IMR-90 (cell line): ENCODE data around the gene ST8SIA4. TPM values are rescaled to one million over a fixed set of nuclear protein-coding genes. Genes with fewer than 3 reads are reported as not detected.

ENCODE experiments used
- ATAC-seq: fragments of 200-7000 bp; cut with Tn5 transposase; 2 replicates; pipeline ENCODE4 v1.9.1; 2020; ENCODE audit warnings: low read depth, mild to moderate bottlenecking, moderate library complexity
- BruUV-seq: library from RNA; stranded (reverse); fragments of 400-500 nt; replicated peaks from 2 replicates; lab custom pipeline; 2021; lab: Mats Ljungman, UMichigan
- CTCF ChIA-PET: fragments of 300-600 bp; formaldehyde crosslinking; extraction: SDS; loops from one replicate; lab custom pipeline; 2021; ENCODE audit warnings: antibody characterized with exemption; lab: Yijun Ruan, JAX
- POLR2A ChIA-PET: fragments of 300-600 bp; sonication (Branson Sonifier 250); formaldehyde crosslinking; loops from one replicate; lab custom pipeline; 2022; ENCODE audit warnings: antibody characterized with exemption; ENCODE audit not compliant: unreplicated experiment; lab: Charles Lee
- DNase-seq: peaks from one replicate; pipeline ENCODE4 v3.0.0; 2013
- H2AFZ ChIP-seq: replicated peaks from 2 replicates; pipeline ENCODE3; 2013; ENCODE audit warnings: low read length, mild to moderate bottlenecking; ENCODE audit not compliant: poor library complexity
- H2AK5ac ChIP-seq: 2 replicates; pipeline ENCODE4 v1.6.1; 2013; ENCODE audit warnings: low read depth, low read length, inconsistent platforms
- H2AK9ac ChIP-seq: replicated peaks from 2 replicates; pipeline ENCODE3; 2013; ENCODE audit warnings: mild to moderate bottlenecking, low read depth, low read length, moderate library complexity; ENCODE audit not compliant: poor library complexity
- H2BK120ac ChIP-seq: 2 replicates; pipeline ENCODE4 v1.6.1; 2013; ENCODE audit warnings: low read depth, low read length, inconsistent platforms
- H2BK15ac ChIP-seq: 3 replicates; pipeline ENCODE4 v1.6.1; 2013; ENCODE audit warnings: low read depth, low read length, inconsistent platforms
- H2BK20ac ChIP-seq: 2 replicates; pipeline ENCODE4 v1.6.1; 2013; ENCODE audit warnings: low read depth, mild to moderate bottlenecking, inconsistent platforms, low read length, moderate library complexity
- H2BK5ac ChIP-seq: 2 replicates; pipeline ENCODE4 v1.6.1; 2013; ENCODE audit warnings: mild to moderate bottlenecking, low read depth, low read length, inconsistent platforms; ENCODE audit not compliant: poor library complexity, severe bottlenecking
- H3K14ac ChIP-seq: replicated peaks from 2 replicates; pipeline ENCODE4 v1.6.1; 2013; ENCODE audit warnings: low read depth, low read length, inconsistent platforms
- H3K18ac ChIP-seq: 2 replicates; pipeline ENCODE4 v1.6.1; 2013; ENCODE audit warnings: low read depth, low read length, control low read depth
- H3K23ac ChIP-seq: 2 replicates; pipeline ENCODE4 v1.6.1; 2013; ENCODE audit warnings: low read depth, low read length, inconsistent platforms
- H3K27ac ChIP-seq: 2 replicates; pipeline ENCODE4 v1.5.1; 2013; ENCODE audit warnings: mild to moderate bottlenecking, control low read depth, low read length; ENCODE audit not compliant: insufficient read depth
- H3K27me3 ChIP-seq: 2 replicates; pipeline ENCODE4 v1.6.1; 2013; ENCODE audit warnings: low read length; ENCODE audit not compliant: control insufficient read depth, insufficient read depth
- H3K36me3 ChIP-seq: 2 replicates; pipeline ENCODE4 v1.6.1; 2013; ENCODE audit warnings: low read length, mixed read lengths; ENCODE audit not compliant: control insufficient read depth, insufficient read depth
- H3K4ac ChIP-seq: 2 replicates; pipeline ENCODE4 v1.6.1; 2013; ENCODE audit warnings: low read depth, low read length, inconsistent platforms
- H3K4me1 ChIP-seq: 2 replicates; pipeline ENCODE4 v1.6.1; 2013; ENCODE audit warnings: low read length, mixed read lengths; ENCODE audit not compliant: control insufficient read depth, insufficient read depth
- H3K4me2 ChIP-seq: 2 replicates; pipeline ENCODE4 v1.6.1; 2013; ENCODE audit warnings: low read depth, mild to moderate bottlenecking, control low read depth, low read length, moderate library complexity
- H3K4me3 ChIP-seq: 2 replicates; pipeline ENCODE4 v1.5.1; 2013; ENCODE audit warnings: low read depth, mild to moderate bottlenecking, control low read depth, low read length, moderate library complexity; ENCODE audit not compliant: insufficient read depth
- H3K56ac ChIP-seq: 2 replicates; pipeline ENCODE4 v1.6.1; 2013; ENCODE audit warnings: low read length, inconsistent platforms; ENCODE audit not compliant: insufficient read depth; ENCODE audit errors: extremely low read depth
- H3K79me1 ChIP-seq, 2 experiments: 2 replicates each; pipeline ENCODE4 v1.6.1; 2013; ENCODE audit warnings: low read length in 2 of 2, inconsistent platforms in 1 of 2, low read depth in 1 of 2
- H3K9ac ChIP-seq: 2 replicates; pipeline ENCODE4 v1.6.1; 2013; ENCODE audit warnings: low read depth, low read length, control low read depth
- H3K9me1 ChIP-seq: 2 replicates; pipeline ENCODE4 v1.6.1; 2013; ENCODE audit warnings: low read length, inconsistent platforms; ENCODE audit not compliant: insufficient read depth
- H3K9me3 ChIP-seq: 2 replicates; pipeline ENCODE4 v1.6.1; 2013; ENCODE audit warnings: low read length; ENCODE audit not compliant: control insufficient read depth, insufficient read depth
- H4K20me1 ChIP-seq: 2 replicates; pipeline ENCODE4 v1.6.1; 2013; ENCODE audit warnings: low read length, inconsistent platforms; ENCODE audit not compliant: insufficient read depth
- H4K5ac ChIP-seq: 2 replicates; pipeline ENCODE4 v1.6.1; 2013; ENCODE audit warnings: mild to moderate bottlenecking, low read depth, low read length, control low read depth
- H4K8ac ChIP-seq, 2 experiments: 2 replicates each; pipeline ENCODE4 v1.6.1; 2013; ENCODE audit warnings: low read depth in 2 of 2, low read length in 2 of 2, control low read depth in 1 of 2, inconsistent platforms in 1 of 2
- H4K91ac ChIP-seq: 2 replicates; pipeline ENCODE4 v1.6.1; 2013; ENCODE audit warnings: low read depth, low read length, inconsistent platforms; ENCODE audit not compliant: insufficient read depth
- BHLHE40 ChIP-seq: fragments of 150-350 bp; IDR thresholded peaks from 2 replicates; pipeline ENCODE4 v1.6.1; 2016; ENCODE audit warnings: mild to moderate bottlenecking, low read depth, low read length
- CEBPB ChIP-seq: IDR thresholded peaks from 2 replicates; pipeline ENCODE4 v1.6.1; 2012; ENCODE audit warnings: low read depth, low read length, improper control_type of control experiment
- CHD1 ChIP-seq: IDR thresholded peaks from 2 replicates; pipeline ENCODE4 v1.6.1; 2012; ENCODE audit warnings: low read depth, low read length, improper control_type of control experiment
- CTCF ChIP-seq: conservative IDR thresholded peaks from 2 replicates; pipeline ENCODE4 v1.5.1; 2012; ENCODE audit warnings: mild to moderate bottlenecking, low read depth, low read length, improper control_type of control experiment
- MAZ ChIP-seq: IDR thresholded peaks from 2 replicates; pipeline ENCODE4 v1.6.1; 2012; ENCODE audit warnings: low read depth, mild to moderate bottlenecking, low read length, improper control_type of control experiment, moderate library complexity, borderline replicate concordance
- NFE2L2 ChIP-seq: fragments of 150-350 bp; IDR thresholded peaks from 2 replicates; pipeline ENCODE4 v1.6.1; 2016; ENCODE audit warnings: low read depth, mild to moderate bottlenecking, low read length
- POLR2A ChIP-seq: IDR thresholded peaks from 2 replicates; pipeline ENCODE4 v1.6.1; 2012; ENCODE audit warnings: mild to moderate bottlenecking, low read depth, low read length
- RAD21 ChIP-seq: IDR thresholded peaks from 2 replicates; pipeline ENCODE4 v1.6.1; 2012; ENCODE audit warnings: low read length, improper control_type of control experiment
- RFX5 ChIP-seq: IDR thresholded peaks from 2 replicates; pipeline ENCODE4 v1.8.0; 2012; ENCODE audit warnings: low read depth, mild to moderate bottlenecking, low read length, moderate library complexity
- SMC3 ChIP-seq: fragments of 150-350 bp; IDR thresholded peaks from 2 replicates; pipeline ENCODE4 v1.6.1; 2016; ENCODE audit warnings: low read depth, mild to moderate bottlenecking, antibody characterized with exemption, low read length, moderate library complexity
- USF2 ChIP-seq: fragments of 150-350 bp; IDR thresholded peaks from 2 replicates; pipeline ENCODE4 v1.6.1; 2017; ENCODE audit warnings: mild to moderate bottlenecking, antibody characterized with exemption, low read length, low read depth
- WGBS, 2 experiments: methylation state at CpG; one replicate each; pipeline versions ENCODE4 v1.1.5 to v1.1.7; 2013; ENCODE audit warnings: missing lambda C conversion rate in 2 of 2; ENCODE audit not compliant: insufficient read length in 1 of 2; ENCODE audit errors: extremely low coverage in 2 of 2; 5-methylcytosine and 5-hydroxymethylcytosine counted together
- dilution Hi-C: fragments of 300-500 bp; cut with HindIII; formaldehyde crosslinking; loops from one replicate; pipeline ENCODE4 v1.14.3; 2018; ENCODE audit warnings: low sequenced_read_pairs; ENCODE audit not compliant: unreplicated experiment
- in situ Hi-C: fragments of 300-500 bp; cut with MboI; formaldehyde crosslinking; loops from 3 replicates; pipeline ENCODE4 v1.14.3; 2019; ENCODE audit warnings: low sequenced_read_pairs, inconsistent platforms, mixed read lengths
- intact Hi-C: fragments of 100-400 bp; cut with micrococcal nuclease; formaldehyde crosslinking; loops from 2 replicates; pipeline ENCODE4 v1.10.0; 2022
- polyA plus RNA-seq, 3 experiments: library from polyadenylated mRNA; depleted of rRNA; stranded (reverse); fragments of >200 nt; gene quantifications; 2 replicates each; pipeline ENCODE4 v1.2.3, GENCODE V29; 2012; ENCODE audit warnings: low replicate concordance in 1 of 3
- total RNA-seq: library from RNA; depleted of rRNA; stranded (reverse); fragments of >200 nt; gene quantifications from 2 replicates; pipeline ENCODE4 v1.2.3, GENCODE V29; 2012
- TF ChIP-seq, protein P1 (sequence below): fragments of 150-350 bp; IDR thresholded peaks from 2 replicates; pipeline ENCODE4 v1.6.1; 2016; ENCODE audit warnings: low read depth, mild to moderate bottlenecking, low read length, moderate library complexity, borderline replicate concordance

The ST8SIA4 gene
- total and polyA plus RNA-seq, 2 of the 4 experiments (the other 2 are of a cell fraction): 0.02 to 0.18 TPM

DNA sequence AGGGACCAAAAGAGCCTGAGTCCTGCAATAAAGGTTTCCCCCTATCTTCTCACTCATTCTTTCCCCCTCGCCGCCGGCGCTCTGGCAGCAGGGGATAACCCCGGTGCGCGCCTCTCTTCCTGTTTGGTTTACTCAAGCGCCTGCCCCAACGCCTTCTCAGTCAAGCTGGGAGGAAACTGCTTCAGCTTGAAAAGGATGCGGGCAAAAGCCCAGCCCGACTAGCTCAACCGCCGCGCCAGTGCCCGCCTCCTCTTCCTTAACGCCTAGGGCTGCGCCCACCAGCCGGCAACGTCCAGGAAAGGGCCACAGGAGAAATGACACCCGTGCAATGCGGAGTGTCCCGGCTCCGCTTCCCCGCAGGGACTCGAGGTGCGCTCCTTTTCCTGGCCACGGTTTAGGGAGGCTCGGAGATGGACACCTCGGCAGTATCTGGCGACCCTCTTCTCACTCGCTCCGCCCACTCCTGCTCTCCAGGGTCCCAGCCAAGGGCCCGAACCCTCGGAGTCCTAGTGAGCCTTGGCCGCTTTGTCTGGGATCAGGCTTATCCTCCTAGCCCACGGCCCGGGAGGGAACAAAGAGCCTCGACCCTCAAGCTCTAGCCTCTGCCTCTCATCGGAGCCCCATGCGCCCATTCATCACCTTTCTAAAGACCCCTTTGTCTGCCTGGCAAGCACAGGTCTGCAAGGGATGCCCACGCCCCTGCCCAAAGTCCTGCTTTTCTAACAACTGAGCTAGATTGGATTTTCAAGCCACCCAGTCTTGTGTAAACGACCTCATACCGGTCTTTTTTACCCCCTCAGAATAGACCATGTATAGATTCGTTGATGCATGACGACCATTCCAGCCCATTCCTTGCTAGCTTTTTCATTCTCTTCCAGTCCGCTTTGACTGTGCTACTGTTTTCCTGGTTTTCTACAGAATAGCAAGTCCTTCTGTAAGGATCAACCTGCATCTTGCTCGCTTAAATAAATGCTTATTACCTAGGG, 2.0 kb downstream of the ST8SIA4 start:
- Histone ChIP-seq H2BK15ac (no peak overlapping the region), H3K18ac (no peak overlapping the region), H3K4ac (no peak overlapping the region), H3K56ac (no peak overlapping the region), H3K23ac (no peak overlapping the region), H4K91ac (no peak overlapping the region), H3K9me3 (no peaks in the 10 kb centered on the region), H4K5ac (no peak overlapping the region), H3K4me3 (peak overlapping the region; percentile 25; the same call in 1 of the 2 replicates), H2AK5ac (no peak overlapping the region), H3K9ac (no peak overlapping the region), H2AFZ (peak overlapping the region; percentile 67), H4K20me1 (no peaks in the 10 kb centered on the region), H3K4me1 (no peaks in the 10 kb centered on the region), H3K14ac (no peak overlapping the region), H3K79me1 (no peaks in the 10 kb centered on the region), H2BK20ac (no peak overlapping the region), H2BK5ac (no peak overlapping the region), H3K36me3 (no peaks in the 10 kb centered on the region), H2BK120ac (no peak overlapping the region), H3K9me1 (no peaks in the 10 kb centered on the region), H2AK9ac (no peak overlapping the region), H4K8ac (no peak overlapping the region), H3K27me3 (peaks cover 26% of the 10 kb centered on the region), H3K4me2 (peak overlapping the region; percentile 83), H3K27ac (no peak overlapping the region)
- POLR2A ChIA-PET: no interaction called here
- CTCF ChIA-PET: no interaction called here
- TF ChIP-seq POLR2A (no peak), RAD21 (no peak), MAZ (no peak), CHD1 (no peak), NFE2L2 (no peak), SMC3 (no peak), CEBPB (no peak), CTCF (no peak), BHLHE40 (no peak), USF2 (no peak), RFX5 (no peak)
- TF ChIP-seq, protein P1, sequence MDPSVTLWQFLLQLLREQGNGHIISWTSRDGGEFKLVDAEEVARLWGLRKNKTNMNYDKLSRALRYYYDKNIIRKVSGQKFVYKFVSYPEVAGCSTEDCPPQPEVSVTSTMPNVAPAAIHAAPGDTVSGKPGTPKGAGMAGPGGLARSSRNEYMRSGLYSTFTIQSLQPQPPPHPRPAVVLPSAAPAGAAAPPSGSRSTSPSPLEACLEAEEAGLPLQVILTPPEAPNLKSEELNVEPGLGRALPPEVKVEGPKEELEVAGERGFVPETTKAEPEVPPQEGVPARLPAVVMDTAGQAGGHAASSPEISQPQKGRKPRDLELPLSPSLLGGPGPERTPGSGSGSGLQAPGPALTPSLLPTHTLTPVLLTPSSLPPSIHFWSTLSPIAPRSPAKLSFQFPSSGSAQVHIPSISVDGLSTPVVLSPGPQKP: no peak
- intact Hi-C loops: no loop called here
- in situ Hi-C loops: no loop called here
- DNase-seq (peak; percentile 15), ATAC-seq (peak; percentile 72)
- dilution Hi-C loops: no loop called here
- 0% methylated on average over 10 of the region's 47 CpGs; no CpG with 5 or more reads in 1 of the 2 experiments for WGBS, 2 experiments
- no TSS peak for BruUV-seq
